HL-60 (cell line): Measurements from ENCODE around the gene ITSN1.

Source experiments
- DNase-seq, 2 experiments: peaks; one replicate each; pipeline ENCODE4 v3.0.0-alpha.2; 2010 to 2020; ENCODE audit warnings: low read depth in 1 of 2, low spot score in 1 of 2
- H3K27ac ChIP-seq: fragments of 250-450 bp; sonication (Bioruptor Pico); replicated peaks from 2 replicates; pipeline ENCODE4 v1.5.1; 2020; ENCODE audit warnings: mild to moderate bottlenecking, moderate library complexity
- H3K27me3 ChIP-seq: fragments of 250-450 bp; sonication (Bioruptor Pico); 2 replicates; pipeline ENCODE4 v1.5.1; 2021; ENCODE audit warnings: mild to moderate bottlenecking, moderate library complexity; ENCODE audit not compliant: insufficient read depth, poor library complexity, severe bottlenecking
- H3K4me3 ChIP-seq: replicated peaks from 2 replicates; pipeline ENCODE4 v1.5.1; 2011; ENCODE audit warnings: mild to moderate bottlenecking, control low read depth, low read length; ENCODE audit not compliant: insufficient read depth
- GABPA ChIP-seq: IDR thresholded peaks from 2 replicates; pipeline ENCODE4 v1.6.1; 2012; ENCODE audit warnings: low read depth
- POLR2AphosphoS5 ChIP-seq: IDR thresholded peaks from 2 replicates; pipeline ENCODE4 v1.6.1; 2012; ENCODE audit warnings: low read depth
- REST ChIP-seq: IDR thresholded peaks from 2 replicates; pipeline ENCODE4 v1.6.1; 2012; ENCODE audit warnings: low read depth; ENCODE audit not compliant: insufficient replicate concordance
- SPI1 ChIP-seq: IDR thresholded peaks from 2 replicates; pipeline ENCODE4 v1.6.1; 2012; ENCODE audit warnings: low read depth, mild to moderate bottlenecking, borderline replicate concordance
- TF ChIP-seq, protein P1 (sequence below): IDR thresholded peaks from one replicate; pipeline ENCODE4 v1.5.1; 2011; ENCODE audit warnings: low read length, control low read depth, inconsistent platforms; ENCODE audit not compliant: insufficient read depth

ITSN1 gene

GRCh38 chr21:33731447-33731846, 89.1 kb downstream of the ITSN1 start:
- Histone ChIP-seq H3K27me3 (no peaks in the 10 kb centered on the region), H3K27ac (no peak overlapping the region), H3K4me3 (no peak overlapping the region)
- DNase-seq: no peak
- no peak for TF ChIP-seq POLR2AphosphoS5
- no peak for TF ChIP-seq GABPA
- TF ChIP-seq SPI1: no peak
- TF ChIP-seq, protein P1, sequence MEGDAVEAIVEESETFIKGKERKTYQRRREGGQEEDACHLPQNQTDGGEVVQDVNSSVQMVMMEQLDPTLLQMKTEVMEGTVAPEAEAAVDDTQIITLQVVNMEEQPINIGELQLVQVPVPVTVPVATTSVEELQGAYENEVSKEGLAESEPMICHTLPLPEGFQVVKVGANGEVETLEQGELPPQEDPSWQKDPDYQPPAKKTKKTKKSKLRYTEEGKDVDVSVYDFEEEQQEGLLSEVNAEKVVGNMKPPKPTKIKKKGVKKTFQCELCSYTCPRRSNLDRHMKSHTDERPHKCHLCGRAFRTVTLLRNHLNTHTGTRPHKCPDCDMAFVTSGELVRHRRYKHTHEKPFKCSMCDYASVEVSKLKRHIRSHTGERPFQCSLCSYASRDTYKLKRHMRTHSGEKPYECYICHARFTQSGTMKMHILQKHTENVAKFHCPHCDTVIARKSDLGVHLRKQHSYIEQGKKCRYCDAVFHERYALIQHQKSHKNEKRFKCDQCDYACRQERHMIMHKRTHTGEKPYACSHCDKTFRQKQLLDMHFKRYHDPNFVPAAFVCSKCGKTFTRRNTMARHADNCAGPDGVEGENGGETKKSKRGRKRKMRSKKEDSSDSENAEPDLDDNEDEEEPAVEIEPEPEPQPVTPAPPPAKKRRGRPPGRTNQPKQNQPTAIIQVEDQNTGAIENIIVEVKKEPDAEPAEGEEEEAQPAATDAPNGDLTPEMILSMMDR: no peak
- TF ChIP-seq REST: no peak

DNA sequence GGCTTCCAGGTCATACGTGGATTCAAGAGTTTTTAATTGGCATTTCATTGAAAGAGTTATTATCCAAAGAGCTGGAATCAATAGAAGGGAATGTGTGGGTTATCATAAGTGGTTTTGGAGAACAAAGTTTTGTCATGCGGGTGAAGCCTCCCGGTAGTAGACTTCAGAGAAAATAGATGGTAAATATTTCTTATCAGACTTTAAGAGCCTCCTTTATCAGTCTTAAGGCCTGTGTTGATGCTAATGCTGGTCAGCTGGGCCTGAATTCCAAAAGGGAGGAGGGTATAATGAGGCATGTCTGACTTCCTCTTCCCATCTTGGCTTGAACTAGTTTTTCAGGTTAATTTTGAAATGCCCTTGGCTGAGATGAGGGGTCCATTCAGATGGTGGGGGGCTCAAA, 89.7 kb downstream of the ITSN1 start:
- no peak overlapping the region for H3K4me3 ChIP-seq
- no peaks in the 10 kb centered on the region for H3K27me3 ChIP-seq
- DNase-seq: no peak
- H3K27ac ChIP-seq: no peak overlapping the region
- TF ChIP-seq POLR2AphosphoS5 (no peak), GABPA (no peak), SPI1 (no peak), REST (no peak)
- TF ChIP-seq, protein P1: no peak

- peak in 1 of 2 experiments; percentile 11 for DNase-seq
These were observed 91.3 kb downstream of the ITSN1 start for GRCh38 chr21:33733601-33734000.

More at GRCh38 chr21:33733601-33734000, 91.3 kb downstream of the ITSN1 start:
- peak; percentile 63; the same call in 1 of the 2 replicates for TF ChIP-seq SPI1
- no peak for TF ChIP-seq GABPA
- no peak for TF ChIP-seq REST
- TF ChIP-seq POLR2AphosphoS5: no peak
- Histone ChIP-seq H3K27ac (no peak overlapping the region), H3K27me3 (no peaks in the 10 kb centered on the region), H3K4me3 (no peak overlapping the region)
